Fibroblast of gingiva (primary cell): ENCODE results near the gene MYO10.
A peak's percentile ranks its signal among the peaks of the same experiment; 100 is the strongest.

Source experiments
- DNase-seq: peaks from one replicate; pipeline ENCODE4 v3.0.0-alpha.2; 2011; ENCODE audit warnings: low read depth

The MYO10 gene

DNA sequence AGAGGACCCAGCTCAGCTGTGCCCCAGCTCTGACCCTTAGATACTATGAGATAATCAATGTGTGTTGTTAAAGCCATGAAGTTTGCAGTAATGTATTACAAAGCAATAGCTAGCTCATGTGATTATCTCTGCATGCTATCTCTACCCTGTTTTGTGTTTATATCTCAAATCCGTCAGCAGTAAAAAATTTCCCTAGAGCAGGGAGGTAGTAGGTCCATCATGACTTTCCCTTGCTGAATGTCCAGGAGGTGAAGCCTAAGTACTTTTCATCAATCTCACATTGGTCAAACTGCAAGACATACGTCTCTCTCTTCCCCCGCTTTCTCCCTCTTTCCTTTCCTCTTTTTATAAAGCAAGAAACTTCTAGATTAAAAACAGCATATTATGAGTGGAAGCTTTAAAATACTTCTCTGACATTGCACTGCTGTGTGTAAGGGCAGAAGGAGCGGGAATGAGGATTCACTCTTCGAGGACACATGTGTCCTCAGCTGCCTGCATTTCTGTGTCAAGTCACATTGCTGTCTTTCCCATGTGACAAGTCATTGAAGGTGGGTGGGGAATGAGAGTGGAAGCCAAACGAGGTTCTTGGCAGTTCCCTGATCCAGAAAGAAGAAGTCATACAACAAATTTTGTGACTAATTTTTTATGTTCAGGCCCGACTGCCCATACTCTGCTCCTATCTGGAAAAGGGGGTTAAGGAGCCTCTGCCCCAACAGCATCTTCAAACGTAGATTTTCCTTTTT is 226.2 kb downstream of the MYO10 start:
- no peak for DNase-seq

DNA sequence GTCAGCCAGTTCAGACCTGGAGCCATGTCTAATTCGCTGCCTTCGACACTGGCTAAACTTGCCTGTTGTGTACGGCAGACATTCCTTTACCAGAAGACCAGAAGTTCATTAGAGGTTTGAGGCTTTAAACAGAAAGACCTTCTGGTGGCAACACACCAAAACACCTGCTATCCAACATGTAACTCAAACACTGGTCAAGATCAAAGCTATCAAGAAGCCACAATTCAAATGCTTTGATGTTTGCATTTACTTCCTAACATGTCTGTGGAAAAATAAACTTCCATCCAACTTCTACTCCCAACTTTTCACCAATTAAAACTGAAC is 228.3 kb downstream of the MYO10 start:
- DNase-seq = no peak

DNA sequence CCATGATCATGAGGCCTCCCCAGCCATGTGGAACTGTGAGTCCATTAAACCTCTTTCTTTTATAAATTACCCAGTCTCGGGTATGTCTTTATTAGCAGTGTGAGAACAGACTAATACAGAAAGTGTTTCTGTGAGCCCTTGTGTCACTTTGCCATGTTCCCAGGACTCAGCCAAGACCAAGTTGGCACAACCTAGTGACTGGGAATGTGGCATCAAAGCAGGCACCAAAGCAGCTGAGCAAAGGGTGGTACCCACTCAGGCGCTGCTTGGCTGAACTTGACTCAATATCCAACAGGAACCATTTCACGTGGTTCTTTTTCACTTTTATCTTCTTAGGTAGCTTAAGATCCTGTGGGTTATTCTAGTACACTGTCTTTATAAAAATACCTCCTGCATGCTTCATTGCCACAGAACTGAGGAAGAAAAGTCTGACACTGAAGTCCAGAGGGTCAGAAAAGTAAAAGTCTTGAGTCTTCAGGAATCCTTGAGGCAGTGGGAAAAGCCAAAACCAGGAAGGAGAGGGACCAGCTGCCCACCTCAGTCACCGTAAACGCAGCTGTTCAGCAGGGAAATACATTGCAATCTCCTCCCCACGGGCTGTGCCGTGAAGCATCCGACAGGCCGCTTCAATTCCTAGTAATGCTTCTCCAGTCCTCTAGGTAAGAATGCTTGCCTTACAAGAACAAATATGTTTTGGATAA is 228.8 kb downstream of the MYO10 start:
- no peak for DNase-seq

DNA sequence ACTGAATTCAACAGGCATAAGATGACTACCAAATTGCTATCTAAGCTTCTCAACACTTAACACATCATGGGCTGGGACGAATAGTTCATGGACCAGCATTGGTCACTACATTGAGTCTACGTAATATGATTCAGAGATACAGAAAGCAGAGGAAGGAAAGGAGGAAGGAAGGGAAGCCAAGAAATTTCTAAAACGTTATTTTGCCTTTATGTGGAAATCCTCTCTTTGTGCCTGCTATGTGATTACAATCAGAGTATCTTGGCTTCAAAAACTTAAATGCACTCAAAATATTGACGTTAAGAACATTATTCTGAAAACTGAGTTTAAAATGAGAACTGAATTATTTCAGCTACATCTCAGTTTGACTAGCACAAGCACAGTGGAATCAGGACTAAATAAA is 231.1 kb downstream of the MYO10 start:
- DNase-seq = no peak

DNA sequence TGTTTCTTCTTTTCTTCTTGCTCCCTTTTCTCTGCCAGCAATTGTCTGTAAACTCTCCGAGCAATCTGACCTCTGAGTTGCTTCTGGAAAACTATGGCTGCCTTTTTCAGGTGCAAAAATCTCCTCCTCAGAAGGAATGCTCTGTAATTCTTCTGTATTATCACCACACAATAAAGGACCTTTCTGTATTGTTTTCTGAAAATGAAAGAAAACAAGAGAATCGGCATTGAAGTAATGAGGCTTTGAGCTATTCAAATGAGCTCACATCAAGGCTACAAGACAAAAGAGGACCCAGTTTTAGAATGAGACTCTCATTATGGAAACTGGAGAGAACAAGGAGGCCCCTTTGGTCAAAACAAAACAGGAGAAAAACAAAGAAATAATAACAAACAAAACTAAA is 233.1 kb downstream of the MYO10 start:
- no peak for DNase-seq

DNA sequence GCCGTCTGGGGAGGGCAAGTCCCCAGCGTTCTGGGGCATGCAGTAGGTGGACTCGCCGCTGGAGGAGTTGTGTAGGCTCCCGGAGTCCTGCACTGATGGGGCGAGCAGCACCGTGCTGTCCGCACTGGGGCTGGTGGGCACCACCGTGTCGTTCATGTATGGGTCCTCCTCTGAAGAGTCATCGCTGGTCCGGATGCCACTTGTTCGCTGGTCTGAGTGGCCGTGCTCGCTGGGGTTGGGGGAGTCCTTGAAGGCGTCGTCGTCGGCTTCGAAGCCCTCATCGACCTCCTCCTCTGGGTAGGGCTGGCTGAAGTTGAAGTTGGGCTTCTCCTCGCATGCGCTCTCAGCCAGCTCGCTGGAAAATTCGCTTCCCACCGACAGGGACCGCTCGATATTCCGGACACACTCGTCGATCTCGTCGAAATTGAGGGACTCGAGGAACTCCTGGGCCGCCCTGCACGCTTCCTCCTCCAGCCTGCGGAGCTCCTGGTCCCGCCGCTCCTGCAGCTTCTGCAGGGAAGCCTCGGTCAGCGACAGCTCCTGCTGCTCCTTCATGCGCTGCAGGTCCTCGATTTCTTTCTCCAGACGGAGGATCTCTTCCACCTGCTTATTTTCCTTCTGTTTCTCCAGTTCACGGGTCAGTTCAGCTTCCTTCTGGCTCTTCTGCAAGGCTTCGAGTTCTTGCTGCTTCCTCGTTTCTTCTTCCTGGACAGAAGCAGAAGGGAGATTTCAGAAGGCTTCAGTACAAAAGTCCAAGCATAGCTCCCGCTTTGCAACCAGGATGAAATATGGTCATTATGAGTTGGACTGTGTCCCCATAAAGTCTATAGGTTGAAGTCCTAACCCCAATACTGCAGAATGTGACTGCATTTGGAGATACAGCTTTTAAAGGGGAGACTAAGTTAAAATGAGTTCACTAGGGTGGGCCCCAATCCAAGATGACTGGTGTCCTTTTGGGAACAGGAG is 234.7 kb downstream of the MYO10 start:
- no peak for DNase-seq

DNA sequence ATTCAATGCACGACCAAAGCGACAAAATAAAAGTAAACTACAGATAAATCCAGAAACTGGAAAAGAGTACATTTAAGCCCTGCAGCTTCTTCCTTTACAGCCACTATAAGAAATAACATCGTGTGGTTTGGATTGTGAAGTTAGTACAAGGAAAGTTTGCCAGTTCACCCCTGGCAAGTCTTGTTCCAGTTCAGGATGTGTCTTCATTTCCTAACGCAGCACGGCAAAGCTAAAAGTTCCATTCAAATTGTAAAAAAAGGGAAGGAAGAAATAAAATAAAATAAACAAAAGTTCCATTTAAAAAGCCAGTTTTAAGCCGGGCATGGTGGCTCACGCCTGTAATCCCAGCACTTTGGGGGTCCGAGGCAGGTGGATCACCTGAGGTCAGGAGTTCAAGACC is 236.0 kb downstream of the MYO10 start:
- no peak for DNase-seq

DNA sequence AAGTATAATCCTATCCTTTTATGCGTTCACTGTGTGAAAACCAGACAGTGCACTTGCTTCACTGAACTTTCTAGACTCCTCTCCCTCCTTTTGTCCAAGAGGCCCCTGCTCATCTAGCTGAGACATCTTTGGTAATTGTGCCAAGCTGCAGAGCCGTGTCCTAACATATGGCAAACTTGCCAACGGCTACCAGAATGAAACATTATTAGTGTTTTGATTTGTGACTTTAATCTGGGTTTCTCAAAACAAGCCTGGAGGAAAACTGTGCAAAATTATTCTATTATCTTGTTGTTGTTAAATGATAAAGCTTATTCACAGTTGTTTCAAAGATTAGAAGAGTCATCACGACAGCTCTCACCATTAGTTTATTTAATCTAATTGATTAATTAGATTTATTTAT is 240.3 kb downstream of the MYO10 start:
- DNase-seq = no peak

DNA sequence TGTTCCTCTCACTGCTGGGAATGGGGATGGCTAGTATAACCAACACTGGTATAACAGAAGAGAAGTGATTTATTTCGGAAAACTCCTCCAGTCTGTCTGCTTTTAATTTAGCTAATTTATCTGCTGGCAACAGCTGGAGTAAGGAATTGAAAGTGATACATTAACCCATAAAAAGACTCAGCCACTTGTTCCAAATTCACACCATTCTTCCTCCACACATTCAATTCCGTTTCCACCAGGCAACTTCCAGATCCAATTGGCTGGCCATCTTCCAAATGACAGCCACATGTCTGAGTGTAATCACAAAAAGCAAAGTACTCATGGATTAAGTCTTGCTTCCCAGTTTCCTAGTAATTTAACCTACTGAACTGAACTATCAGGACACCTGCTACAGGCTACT is 242.2 kb downstream of the MYO10 start:
- no peak for DNase-seq

DNA sequence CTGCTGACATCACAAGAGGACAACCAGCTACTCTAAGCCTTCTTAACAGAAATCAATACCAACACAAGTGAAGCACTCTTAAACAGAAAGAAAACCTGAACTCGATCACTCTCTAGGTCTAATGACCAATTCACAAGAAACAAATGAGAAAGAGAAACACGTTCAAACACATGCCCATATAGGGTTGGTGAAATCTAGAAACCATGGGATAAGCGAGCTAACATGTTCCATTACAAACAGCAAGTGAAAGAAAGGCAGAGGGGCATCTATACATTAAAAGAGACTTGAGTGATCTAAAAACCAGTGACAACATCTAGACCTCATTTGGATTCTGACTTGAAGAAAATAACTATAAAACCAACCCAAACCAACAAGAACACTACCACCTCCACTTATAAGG is 244.4 kb downstream of the MYO10 start:
- DNase-seq = no peak

DNA sequence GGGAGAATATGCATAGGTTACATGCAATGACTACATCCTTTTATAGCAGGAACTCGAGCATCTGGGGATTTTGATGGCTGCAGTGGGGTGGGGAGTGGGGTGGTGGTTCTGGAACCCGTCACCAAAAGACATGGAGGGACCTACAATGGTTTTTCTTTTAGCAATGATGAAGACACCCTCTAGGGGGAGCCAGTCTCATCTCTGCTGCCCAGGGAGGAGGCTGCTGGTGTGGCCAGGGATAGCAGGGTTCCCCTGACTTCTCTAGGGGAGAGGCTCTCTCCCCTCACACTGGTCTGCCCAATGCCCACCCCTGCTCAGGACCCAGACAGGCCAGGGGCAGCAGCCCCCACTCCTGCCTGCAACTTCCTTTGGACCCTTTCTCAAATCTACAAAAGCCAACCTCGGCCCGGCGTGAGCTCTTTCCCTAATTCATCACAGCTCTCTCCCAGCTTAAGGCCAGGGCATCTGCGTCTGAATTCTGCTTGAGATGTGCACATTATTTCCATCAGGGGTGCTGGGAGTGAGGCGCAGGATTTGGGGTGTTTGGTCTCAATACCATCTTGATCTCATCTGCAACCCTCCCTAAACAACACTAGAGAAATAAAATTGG is 245.7 kb downstream of the MYO10 start:
- peak; percentile 31 for DNase-seq

DNA sequence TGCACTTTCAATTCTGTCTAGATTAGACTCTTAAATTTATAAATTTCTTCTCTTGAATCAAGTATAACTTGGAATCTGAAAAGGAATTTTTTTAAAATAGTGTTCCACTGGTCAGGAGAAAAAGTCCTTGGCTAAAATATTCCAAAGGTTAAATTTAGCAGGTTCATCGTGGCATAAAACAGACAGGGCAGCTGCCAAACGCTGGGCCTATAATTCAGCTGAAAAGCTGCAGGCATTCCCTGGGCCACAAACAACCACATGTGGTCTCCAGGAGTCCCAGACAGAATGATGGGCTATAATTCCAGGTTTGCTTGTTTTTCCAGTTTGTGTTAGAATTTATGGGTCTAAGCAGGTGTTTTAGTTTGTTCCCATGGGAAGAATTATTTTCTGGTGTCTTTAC is 248.2 kb downstream of the MYO10 start:
- no peak for DNase-seq

DNA sequence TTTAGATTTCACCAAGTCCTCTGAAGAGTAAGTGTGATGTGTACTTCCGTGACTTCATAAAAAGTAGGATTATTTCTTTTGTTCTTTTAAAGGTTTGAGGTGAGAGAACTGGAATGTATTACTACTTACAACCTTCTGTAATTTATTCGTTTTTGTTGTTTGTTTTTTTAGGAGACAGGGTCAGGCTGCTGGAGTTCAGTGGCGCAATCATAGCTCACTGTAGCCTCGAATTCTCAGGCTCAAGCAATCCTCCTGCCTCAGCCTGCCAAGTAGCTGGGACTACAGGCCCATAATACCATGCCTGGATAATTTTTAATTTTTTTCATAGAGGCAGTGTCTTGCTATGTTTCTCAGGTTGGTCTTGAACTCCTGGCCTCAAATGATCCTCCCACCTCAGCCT is 251.0 kb downstream of the MYO10 start:
- peak; percentile 57 for DNase-seq

DNA sequence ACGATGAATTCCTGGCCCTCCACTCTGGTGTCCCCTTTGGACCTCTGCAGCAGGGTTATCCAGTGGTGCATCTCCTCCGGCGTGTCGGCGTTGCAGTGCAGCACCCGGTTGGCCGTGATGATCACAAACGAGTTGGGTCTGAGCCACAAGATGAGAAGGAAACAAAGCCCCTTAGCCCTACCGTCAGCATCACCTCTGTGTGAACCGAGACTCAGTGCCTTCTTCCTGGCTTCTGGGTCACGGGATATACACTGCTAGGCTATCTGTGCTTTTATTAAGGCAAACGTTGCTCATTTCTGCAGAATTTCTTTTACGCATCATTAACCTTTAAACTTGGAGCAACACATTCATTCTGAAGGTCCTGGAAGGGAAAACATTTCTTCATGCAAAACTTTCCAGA is 254.2 kb downstream of the MYO10 start:
- no peak for DNase-seq

DNA sequence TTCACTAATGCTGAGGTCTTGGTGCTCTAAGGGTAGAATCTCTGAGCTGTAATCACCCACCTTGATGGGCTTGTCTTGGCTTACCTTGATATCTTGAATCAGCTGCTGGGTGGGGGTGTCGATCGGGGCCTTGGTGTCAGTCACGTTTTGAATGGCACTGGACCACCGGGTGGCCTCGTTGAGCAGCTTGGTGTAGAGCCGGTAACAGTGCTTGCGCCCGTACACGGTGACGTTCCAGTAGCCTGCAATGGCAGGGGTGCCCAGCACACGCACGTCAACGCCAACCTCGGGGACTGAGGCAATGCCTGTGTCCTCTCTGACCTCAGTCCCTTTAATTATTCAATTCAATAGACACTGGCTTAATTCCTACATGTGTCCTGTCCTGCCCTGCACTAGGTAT is 256.2 kb downstream of the MYO10 start:
- DNase-seq = no peak

DNA sequence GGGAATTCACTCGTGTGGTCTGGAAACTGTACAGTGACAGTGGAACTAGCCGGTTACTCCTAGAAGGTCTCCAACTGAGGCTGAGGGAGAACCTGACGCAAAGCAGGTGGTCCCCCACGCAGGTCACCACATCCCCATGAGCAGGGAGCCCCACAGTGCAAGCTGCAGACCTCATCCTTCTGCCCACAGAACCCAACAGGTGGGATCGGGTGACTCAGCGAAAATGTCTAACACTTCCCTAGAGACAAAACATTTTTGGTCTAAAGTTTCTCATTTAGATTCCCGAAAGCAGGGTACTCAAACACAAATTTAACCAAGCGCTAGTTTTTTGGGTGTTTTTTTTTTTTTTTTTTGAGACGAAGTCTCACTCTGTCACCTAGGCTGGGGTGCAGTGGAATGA is 256.9 kb downstream of the MYO10 start:
- DNase-seq = no peak

DNA sequence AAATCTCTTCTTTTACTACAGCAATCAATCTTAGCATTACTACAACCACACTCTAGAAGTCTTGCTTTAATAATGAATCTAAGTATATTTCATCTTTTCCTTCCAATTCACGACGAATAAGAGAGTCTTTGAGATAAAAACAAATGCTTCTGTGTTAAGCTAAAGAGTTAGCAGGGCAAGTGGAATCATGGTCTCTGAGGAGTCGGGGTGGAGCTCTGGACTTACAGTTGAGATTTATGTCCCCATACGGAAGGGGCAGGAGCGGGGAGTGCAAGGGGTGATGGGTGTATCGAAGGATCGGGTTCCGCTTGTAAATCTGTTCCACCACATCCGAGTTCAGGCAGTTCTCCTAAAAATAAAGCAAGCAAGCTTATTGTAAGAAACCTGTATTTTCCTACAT is 260.3 kb downstream of the MYO10 start:
- DNase-seq = no peak

DNA sequence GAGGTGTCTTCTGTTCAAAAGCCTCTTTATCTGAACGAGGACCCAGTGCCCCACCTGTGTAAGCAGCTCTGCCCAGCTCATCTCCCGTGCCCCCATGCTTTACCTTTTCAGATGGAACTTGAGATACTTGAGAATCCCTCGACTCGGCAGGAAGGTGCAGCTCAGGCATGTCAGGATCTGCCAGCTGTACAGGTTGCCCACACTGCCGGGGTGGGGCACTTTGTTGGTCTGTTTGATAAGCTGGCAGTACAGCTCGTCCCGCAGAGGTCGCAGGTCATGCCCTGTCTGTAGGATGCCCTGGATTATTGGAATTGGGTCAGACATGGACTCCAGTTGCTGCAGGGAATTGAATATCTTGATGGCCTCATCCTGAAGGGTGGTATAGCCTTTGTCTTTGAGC is 261.3 kb downstream of the MYO10 start:
- no peak for DNase-seq

DNA sequence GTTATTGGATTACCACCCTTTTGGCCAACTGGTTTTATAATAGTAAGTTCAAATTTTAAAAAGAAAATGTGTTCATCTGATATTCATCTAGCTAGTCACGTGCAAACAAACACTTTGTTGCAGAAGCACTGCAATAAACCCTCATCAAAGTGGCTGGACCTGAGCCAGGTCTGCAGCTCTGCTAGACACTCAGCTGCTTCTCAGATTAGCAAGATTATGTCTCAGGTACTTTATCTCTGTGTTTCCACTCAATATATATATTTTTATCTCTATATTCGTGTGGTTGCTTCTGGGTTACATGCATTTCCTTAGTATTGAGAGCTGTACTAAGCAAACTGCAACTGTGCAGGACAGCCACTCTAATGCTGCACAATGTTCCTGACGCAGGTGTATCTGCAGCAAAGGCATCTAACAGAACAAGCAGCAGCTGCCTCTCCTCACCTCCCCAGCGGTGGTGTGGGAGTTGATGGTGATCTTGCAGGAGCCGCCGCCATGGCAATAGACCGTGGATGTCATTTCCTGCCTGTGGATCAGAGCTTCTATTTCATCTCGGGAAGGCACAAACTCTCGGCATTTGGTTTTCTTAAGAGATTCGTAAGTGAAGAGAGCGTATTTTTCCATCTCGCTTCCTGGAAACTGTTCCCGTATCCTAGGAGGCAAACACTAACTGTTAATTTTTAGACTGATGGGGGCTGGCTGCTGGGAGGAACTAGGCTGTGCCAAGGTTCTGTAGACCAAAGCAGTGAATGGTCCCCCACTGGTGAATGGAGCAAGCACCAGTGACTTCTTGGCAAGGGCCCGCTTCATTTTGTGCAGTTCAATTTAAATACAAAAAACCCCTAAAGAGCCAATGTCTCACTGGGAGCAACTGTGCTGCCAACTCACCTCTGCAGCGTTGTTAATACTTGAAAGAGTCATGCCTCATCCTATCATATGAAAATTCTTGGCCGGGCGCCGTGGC is 262.6 kb downstream of the MYO10 start:
- no peak for DNase-seq

DNA sequence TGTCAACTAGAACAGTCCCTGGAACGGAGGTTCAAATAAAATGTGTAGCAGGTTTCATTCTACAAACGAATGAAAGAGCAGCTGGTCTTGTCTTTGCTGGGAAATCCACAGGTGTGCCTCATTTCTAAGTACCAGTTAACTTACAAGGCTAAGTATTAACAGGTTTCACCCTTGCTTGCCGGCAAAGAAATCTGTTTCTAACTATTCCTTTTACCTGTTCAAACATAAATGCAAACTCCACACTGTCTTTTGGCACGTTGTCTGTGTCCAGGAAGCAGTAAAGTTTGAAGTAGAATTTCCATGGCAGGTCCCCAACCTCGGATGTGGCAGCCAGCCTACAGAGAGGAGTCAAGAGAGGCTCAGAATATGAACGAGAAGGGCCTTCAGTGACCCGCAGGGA is 264.9 kb downstream of the MYO10 start:
- no peak for DNase-seq

DNA sequence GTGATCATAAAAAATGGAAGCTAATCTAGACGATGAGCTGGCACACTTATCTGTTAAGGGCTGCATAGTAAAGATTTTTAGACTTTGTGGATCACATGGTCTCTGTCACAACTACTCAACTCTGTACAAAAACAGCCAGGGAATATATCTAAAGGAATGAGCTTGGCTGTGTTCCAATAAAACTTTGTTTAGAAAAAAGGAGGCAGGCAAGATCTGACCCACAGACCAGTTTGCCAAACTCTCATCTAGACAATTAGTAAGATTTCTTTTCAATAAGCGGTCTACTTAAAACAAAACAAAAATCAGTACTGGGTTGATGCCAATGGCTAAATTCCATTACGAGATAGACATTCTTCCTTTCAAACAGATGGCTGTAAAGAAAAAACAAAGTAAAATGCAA is 266.3 kb downstream of the MYO10 start:
- peak; percentile 81 for DNase-seq
